ENCODE data around the gene SH3BP2.

The SH3BP2 gene

DNA sequence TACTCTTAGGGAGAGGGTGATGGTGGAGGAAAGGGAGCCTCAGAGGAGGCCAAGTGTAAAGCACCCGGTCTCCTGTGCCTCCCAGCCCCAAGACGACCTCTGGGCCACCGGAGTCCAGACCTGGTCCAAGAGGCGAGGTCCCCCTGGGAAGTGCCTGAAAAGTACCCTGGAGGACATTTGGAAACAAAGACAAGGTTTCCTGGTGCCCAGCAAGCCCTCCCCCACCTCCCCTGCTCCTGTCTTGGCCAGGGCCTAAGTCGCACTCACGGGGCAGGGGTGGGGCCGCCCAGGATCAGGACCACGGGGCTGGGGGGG is 532 bp upstream of the SH3BP2 start:
- no peak overlapping the region for H3K4me3 ChIP-seq (ENCODE audit: low read depth, low read length)
- DNase-seq (ENCODE audit: low read depth) = no peak
- TF ChIP-seq, protein P1, sequence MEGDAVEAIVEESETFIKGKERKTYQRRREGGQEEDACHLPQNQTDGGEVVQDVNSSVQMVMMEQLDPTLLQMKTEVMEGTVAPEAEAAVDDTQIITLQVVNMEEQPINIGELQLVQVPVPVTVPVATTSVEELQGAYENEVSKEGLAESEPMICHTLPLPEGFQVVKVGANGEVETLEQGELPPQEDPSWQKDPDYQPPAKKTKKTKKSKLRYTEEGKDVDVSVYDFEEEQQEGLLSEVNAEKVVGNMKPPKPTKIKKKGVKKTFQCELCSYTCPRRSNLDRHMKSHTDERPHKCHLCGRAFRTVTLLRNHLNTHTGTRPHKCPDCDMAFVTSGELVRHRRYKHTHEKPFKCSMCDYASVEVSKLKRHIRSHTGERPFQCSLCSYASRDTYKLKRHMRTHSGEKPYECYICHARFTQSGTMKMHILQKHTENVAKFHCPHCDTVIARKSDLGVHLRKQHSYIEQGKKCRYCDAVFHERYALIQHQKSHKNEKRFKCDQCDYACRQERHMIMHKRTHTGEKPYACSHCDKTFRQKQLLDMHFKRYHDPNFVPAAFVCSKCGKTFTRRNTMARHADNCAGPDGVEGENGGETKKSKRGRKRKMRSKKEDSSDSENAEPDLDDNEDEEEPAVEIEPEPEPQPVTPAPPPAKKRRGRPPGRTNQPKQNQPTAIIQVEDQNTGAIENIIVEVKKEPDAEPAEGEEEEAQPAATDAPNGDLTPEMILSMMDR (IDR thresholded peaks at IDR 0.05; ENCODE audit: insufficient read depth, low read depth, low read length, missing control alignments) = no peak

DNA sequence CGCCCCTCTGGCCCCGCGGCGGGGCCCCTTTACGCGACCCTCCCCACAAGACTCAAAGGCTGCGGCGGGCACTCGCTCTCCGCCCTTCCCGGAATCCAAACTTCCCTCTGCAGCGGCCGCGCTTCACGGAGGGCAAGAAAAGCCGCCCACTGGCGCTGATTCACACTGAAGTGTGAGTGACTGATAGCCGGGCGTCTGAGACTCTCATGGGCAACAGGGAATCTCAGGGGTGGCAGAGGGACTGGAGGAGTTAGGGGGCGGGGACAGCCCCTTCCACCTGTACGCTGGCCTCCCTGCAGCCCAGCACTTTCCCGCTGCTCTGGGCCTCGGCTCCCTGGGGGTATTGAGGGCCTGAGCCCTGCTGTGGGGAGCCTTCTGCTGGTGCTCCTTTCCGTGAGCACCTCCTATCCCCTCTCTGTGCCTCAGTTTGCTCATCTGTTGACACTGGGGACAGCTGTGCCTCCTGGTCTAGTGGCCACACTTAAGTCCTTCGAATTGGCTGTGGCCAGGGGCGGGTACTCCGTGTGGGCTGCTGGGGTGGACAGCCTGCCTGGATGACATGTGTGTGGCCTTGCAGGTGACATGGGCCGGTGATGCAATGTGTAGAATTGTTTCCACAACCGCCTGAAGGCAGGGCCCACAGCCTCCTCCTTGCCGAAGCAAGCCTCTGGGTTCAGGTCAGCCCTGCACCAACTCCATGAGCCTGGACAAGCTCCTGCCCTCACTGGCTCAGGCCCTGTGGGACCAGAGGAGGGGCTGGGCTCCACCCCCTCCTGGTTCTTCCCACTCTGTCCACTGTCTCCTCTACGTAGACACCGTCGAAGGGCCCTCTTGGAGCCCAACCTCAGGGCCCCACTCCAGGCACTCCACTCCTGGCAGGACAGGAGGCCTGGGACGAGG is 951 bp downstream of the SH3BP2 start:
- TF ChIP-seq, protein P1 (IDR thresholded peaks at IDR 0.05; ENCODE audit: insufficient read depth, low read depth, low read length, missing control alignments) = no peak
- DNase-seq (ENCODE audit: low read depth) = peak; percentile 11
- H3K4me3 ChIP-seq (ENCODE audit: low read depth, low read length) = peak overlapping the region; percentile 56

DNA sequence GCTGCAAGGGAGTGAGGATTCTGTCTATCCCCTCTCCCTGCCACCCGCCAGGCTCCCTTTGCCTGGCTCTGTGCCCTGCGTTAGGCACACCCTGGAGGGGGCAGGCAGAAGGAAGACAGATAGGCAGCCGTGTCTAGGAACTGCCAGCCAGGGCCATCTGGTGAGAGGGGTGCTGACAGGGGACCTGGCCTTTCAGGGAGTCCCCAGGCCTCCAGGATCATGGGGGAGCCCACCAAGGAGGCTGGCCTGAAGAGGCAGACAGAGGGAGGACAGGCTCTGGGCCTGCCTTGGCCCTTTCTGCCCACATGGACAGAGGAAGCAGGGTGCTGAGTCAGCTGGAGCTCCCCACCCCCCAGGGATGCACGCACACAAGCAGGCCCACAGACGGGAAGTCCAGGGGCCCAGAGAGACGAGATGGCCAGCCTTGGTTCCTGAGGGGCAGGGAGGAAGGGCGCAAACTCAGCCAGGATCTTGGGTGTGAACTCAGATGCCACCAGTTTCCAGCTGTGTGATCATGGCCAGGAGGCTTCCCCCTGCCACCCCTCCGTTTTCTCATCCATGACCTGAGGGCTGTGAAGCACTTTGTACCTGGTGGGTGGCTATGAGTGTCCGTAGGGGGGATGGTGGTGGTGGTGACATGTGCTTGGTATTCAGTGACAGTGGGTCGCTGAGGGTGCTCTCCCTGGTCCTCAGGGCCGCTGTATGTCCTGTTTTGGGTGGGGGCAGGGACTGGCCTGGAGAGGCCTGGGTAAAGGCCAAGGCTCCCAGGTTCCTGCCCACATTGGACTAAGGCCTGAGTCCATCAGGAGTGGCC is 1.8 kb downstream of the SH3BP2 start:
- TF ChIP-seq, protein P1 (IDR thresholded peaks at IDR 0.05; ENCODE audit: insufficient read depth, low read depth, low read length, missing control alignments) = no peak
- no peak overlapping the region for H3K4me3 ChIP-seq (ENCODE audit: low read depth, low read length)
- DNase-seq (ENCODE audit: low read depth) = no peak

DNA sequence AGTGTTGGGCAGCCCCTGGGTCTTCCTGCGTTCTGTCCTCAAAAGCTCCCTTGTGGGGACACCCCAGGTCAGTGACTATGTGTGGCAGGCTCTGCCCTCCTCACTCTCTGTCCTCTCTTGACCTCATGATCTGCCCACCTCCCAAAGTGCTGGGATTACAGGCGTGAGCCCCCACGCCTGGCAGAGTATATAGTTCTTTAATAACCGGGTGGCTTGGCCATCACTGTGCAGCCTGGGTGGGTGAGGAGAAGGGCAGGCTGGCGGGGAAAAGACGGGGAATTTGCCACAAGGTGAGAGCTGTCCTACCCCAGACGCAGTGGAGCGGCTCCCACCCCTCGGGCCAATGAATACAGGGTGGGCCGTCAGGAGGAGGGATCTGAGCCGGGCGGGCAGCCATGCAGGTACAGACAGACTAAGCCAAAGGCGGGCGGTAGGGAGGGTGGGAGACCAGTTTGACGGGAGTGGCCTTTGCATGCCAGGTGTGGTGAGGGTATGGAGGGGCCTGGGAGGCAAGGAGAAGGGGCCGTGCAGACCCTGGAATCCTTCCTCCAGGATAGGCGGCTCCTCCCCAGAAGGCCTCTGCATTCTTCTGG is 2.5 kb downstream of the SH3BP2 start:
- no peak for DNase-seq (ENCODE audit: low read depth)
- TF ChIP-seq, protein P1 (IDR thresholded peaks at IDR 0.05; ENCODE audit: insufficient read depth, low read depth, low read length, missing control alignments) = no peak
- H3K4me3 ChIP-seq (ENCODE audit: low read depth, low read length) = no peak overlapping the region

DNA sequence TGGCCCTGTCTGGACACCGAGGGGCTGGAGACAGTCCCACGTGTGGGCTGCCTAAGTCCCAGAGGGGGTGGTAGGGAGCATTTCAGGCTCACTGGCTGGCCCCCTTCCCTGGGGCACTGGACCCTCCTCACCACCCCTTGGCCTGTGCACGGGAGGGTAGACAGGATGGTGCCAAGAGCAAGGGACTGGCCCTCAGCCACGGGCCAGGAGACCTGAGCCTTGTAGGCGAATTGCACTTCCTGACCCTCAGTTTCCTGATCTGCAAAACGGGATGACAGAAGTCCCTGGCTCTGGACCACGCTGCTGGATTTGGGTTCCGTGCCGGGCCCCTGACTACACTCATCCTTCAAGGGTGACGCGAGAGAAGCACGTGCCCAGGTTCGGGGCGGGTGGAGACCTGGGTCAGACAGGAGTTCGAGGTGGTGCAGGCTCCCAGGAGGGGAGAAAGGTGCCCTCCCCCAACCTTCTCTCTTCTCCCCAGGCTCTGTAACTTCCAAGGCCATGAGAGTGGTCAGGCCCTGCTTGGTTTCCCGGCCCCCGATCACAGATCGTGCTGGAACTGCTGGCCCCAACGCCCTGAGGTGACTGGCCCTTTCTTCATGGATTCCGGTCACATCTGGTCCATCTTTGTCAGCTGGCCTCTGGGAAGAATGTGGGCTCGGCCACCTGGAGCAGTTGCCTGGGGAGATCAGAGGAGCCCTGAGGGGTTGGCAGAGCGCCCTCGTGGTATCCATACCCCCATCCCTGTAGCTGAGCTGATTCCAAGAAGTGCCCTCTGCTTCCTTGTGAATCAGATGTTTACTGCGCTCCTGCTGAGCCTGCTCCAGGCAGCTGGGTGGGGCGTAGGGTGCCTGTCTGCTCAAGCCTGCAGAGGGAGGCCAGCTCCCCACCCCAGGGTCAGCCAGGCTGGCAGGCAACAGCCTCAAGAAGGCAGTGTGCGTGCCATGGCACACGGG is 3.3 kb downstream of the SH3BP2 start:
- no peak overlapping the region for H3K4me3 ChIP-seq (ENCODE audit: low read depth, low read length)
- TF ChIP-seq, protein P1 (IDR thresholded peaks at IDR 0.05; ENCODE audit: insufficient read depth, low read depth, low read length, missing control alignments) = no peak
- DNase-seq (ENCODE audit: low read depth) = no peak
